ENCODE measurements around the gene LSG1.
"Not testable (repeated sequence)": the region's sequence is repeated elsewhere in the genome, so short reads cannot be mapped to it uniquely, and the experiment has no call there.

LSG1 gene

GRCh38 chr3:194617143-194617671 lies 54.8 kb downstream of the LSG1 start:
- no peak for DNase-seq (ENCODE audit: low read depth)

GRCh38 chr3:194615226-194615625 lies 56.8 kb downstream of the LSG1 start:
- DNase-seq (ENCODE audit: low read depth) = no peak

- DNase-seq (ENCODE audit: low read depth) = no peak
These were observed 59.8 kb downstream of the LSG1 start for GRCh38 chr3:194612221-194612620.

- no peak for DNase-seq (ENCODE audit: low read depth)
These were observed 61.3 kb downstream of the LSG1 start for GRCh38 chr3:194610689-194611088.

- no peak for DNase-seq (ENCODE audit: low read depth)
These were observed 62.4 kb downstream of the LSG1 start for GRCh38 chr3:194609601-194610000.

- no peak for DNase-seq (ENCODE audit: low read depth)
These were observed 63.0 kb downstream of the LSG1 start for GRCh38 chr3:194608981-194609380.

GRCh38 chr3:194607592-194608389 lies 64.2 kb downstream of the LSG1 start:
- no peak for DNase-seq (ENCODE audit: low read depth)

GRCh38 chr3:194606941-194607340 lies 65.0 kb downstream of the LSG1 start:
- DNase-seq (ENCODE audit: low read depth) = no peak

- no peak for DNase-seq (ENCODE audit: low read depth)
These were observed 65.8 kb downstream of the LSG1 start for GRCh38 chr3:194606163-194606562.

GRCh38 chr3:194605314-194605713 lies 66.7 kb downstream of the LSG1 start:
- not testable (repeated sequence) for DNase-seq (ENCODE audit: low read depth)

- DNase-seq (ENCODE audit: low read depth) = no peak
These were observed 67.2 kb downstream of the LSG1 start for GRCh38 chr3:194604837-194605236.

GRCh38 chr3:194604126-194604525 lies 67.9 kb downstream of the LSG1 start:
- no peak for DNase-seq (ENCODE audit: low read depth)

GRCh38 chr3:194602669-194603171 lies 69.3 kb downstream of the LSG1 start:
- DNase-seq (ENCODE audit: low read depth) = no peak

- DNase-seq (ENCODE audit: low read depth) = no peak
These were observed 73.0 kb downstream of the LSG1 start for GRCh38 chr3:194598771-194599557.

- no peak for DNase-seq (ENCODE audit: low read depth)
These were observed 75.1 kb downstream of the LSG1 start for GRCh38 chr3:194596906-194597305.

- DNase-seq (ENCODE audit: low read depth) = no peak
These were observed 78.9 kb downstream of the LSG1 start for GRCh38 chr3:194592798-194593752.
